RPMI8226 (cell line): ENCODE results near the gene ARPC1B.
"Not testable (repeated sequence)": the region's sequence is repeated elsewhere in the genome, so short reads cannot be mapped to it uniquely, and the experiment has no call there.

Source experiments
- DNase-seq: peaks from one replicate; pipeline ENCODE4 v3.0.0-alpha.2; 2015

The ARPC1B gene

GRCh38 chr7:99374111-99375064 is at the start of gene ARPC1B:
Gene ARPC1B, plus strand, starts transcription at chr7:99374730. Its CDS starts 10,985 bp downstream, at chr7:99385715.
- peak; percentile 94 for DNase-seq

GRCh38 chr7:99325001-99325493 is 49.5 kb upstream of the ARPC1B start:
- no peak for DNase-seq

- DNase-seq, result peak; percentile 96
Measured at GRCh38 chr7:99325592-99326407, 48.7 kb upstream of the ARPC1B start, which contains the start of gene ARPC1A. Gene ARPC1A, plus strand, starts transcription at chr7:99325898. Its CDS starts 7,456 bp downstream, at chr7:99333354.

- DNase-seq, result no peak
Measured at GRCh38 chr7:99326408-99326782, 48.1 kb upstream of the ARPC1B start.

GRCh38 chr7:99330314-99330961 is 44.1 kb upstream of the ARPC1B start:
- peak; percentile 80 for DNase-seq

- no peak for DNase-seq
Measured at GRCh38 chr7:99331002-99331401, 43.5 kb upstream of the ARPC1B start.

- no peak for DNase-seq
Measured at GRCh38 chr7:99339595-99339994, 34.9 kb upstream of the ARPC1B start.

GRCh38 chr7:99340659-99341058 is 33.9 kb upstream of the ARPC1B start:
- no peak for DNase-seq

- DNase-seq, result no peak
Measured at GRCh38 chr7:99344061-99344647, 30.4 kb upstream of the ARPC1B start.

GRCh38 chr7:99350641-99351040 is 23.9 kb upstream of the ARPC1B start:
- DNase-seq, result not testable (repeated sequence)

GRCh38 chr7:99352247-99352646 is 22.3 kb upstream of the ARPC1B start:
- no peak for DNase-seq

- no peak for DNase-seq
Measured at GRCh38 chr7:99355098-99355497, 19.4 kb upstream of the ARPC1B start.

GRCh38 chr7:99357701-99358490 is 16.6 kb upstream of the ARPC1B start:
- DNase-seq, result no peak

GRCh38 chr7:99358521-99358920 is 16.0 kb upstream of the ARPC1B start:
- not testable (repeated sequence) for DNase-seq

- no peak for DNase-seq
Measured at GRCh38 chr7:99359465-99360154, 14.9 kb upstream of the ARPC1B start.

- no peak for DNase-seq
Measured at GRCh38 chr7:99362801-99363200, 11.7 kb upstream of the ARPC1B start.

GRCh38 chr7:99363286-99363685 is 11.2 kb upstream of the ARPC1B start:
- no peak for DNase-seq

GRCh38 chr7:99365318-99366141 is 9.0 kb upstream of the ARPC1B start:
- DNase-seq, result peak; percentile 61

- no peak for DNase-seq
Measured at GRCh38 chr7:99366646-99367045, 7.9 kb upstream of the ARPC1B start.
